Astrocyte of the spinal cord (primary cell): Measurements from ENCODE around the gene CD276.

Source experiments
- DNase-seq: peaks from one replicate; pipeline ENCODE4 v3.0.0; 2011; ENCODE audit warnings: low read depth, low spot score
- H3K4me3 ChIP-seq: 2 replicates; pipeline ENCODE4 v1.5.1; 2011; ENCODE audit warnings: low read depth, mild to moderate bottlenecking, low read length, moderate library complexity
- CTCF ChIP-seq: IDR thresholded peaks from 2 replicates; pipeline ENCODE4 v1.5.1; 2012; ENCODE audit warnings: low read depth, mild to moderate bottlenecking, low read length, inconsistent platforms
- in situ Hi-C: cut with HindIII; loops from 2 replicates; pipeline ENCODE4 v1.10.0; 2017; ENCODE audit warnings: low sequenced_read_pairs

The CD276 gene

GRCh38 chr15:73682600-73683090, 1.5 kb upstream of the CD276 start:
- TF ChIP-seq CTCF: no peak
- DNase-seq: no peak
- H3K4me3 ChIP-seq: no peak overlapping the region
- in situ Hi-C loops: no loop called here

DNA sequence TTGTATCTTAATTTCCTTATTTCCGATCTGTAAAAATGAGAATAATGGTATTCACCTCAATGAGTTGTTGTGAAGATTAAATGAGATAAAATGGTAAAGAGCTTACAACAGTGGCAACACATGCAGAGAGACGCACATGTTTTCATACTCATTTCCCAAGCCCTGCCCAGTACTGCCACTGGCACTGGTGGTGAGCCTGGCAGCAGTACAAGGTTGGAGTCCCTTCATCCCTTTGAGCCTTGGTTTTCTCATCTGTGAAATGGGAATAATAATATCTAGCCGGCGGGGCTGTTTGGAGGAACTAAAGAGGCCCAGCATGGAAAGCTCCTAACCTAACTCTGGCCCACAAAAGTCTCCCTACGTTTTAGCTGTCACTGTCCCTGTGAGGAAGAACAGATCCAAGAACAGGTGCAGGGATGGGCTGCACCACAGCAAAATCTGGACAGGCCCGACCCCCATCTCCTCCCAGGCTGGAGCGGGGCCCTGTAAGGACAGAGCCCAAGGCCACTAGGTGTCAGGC, 866 bp upstream of the CD276 start:
- peak overlapping the region; percentile 88 for H3K4me3 ChIP-seq
- in situ Hi-C loops: no loop called here
- DNase-seq: no peak
- TF ChIP-seq CTCF: peak; percentile 35

DNA sequence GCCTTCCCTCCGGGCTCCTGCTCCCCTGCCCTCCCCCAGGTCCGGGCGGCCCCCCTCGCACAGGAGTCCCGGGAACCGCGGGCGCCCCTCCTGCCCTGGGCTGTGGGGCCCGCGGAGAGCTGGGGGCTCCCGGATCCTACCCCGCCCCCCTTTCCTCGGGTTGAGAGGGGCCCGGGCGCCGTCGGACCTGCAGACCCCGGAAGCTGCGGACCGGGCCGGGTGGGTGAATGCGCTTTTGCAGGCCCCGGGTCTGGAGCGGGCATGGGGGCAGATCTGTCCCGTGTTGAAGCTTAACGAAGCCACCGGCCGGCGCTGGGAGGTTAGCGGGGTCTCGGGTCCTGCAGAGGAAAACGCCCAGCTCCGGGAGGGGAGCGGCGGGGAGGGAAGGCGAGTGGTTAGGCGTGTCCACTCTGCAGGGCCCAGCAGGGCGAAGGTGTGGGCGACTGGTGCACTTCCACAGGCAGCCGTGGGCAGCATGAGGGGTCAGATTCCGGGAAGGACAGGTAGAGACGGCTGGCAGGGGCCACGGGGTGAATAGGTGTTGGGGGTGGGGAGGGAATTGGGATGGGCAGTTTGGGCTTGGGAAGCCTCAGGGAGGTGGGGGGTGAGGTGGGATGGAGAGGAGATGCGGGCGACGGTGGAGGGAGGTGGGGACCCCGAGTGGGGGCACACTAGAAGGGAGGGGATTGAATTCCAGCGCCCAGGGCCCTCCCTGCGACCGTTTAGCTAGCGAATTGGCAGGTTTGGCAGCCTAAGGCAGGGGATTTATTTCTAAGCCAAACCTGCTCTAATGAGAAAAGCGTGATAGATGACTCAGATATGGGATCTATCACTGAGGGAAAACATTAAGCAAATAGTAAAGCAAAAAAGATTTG, 635 bp downstream of the CD276 start:
- in situ Hi-C loops: no loop called here
- TF ChIP-seq CTCF: no peak
- DNase-seq: peak; percentile 64
- H3K4me3 ChIP-seq: peak overlapping the region; percentile 88

- in situ Hi-C loops: no loop called here
- no peak for TF ChIP-seq CTCF
- H3K4me3 ChIP-seq: peak overlapping the region; percentile 88
- DNase-seq: no peak
These were observed 1.8 kb downstream of the CD276 start for GRCh38 chr15:73685981-73686380.

DNA sequence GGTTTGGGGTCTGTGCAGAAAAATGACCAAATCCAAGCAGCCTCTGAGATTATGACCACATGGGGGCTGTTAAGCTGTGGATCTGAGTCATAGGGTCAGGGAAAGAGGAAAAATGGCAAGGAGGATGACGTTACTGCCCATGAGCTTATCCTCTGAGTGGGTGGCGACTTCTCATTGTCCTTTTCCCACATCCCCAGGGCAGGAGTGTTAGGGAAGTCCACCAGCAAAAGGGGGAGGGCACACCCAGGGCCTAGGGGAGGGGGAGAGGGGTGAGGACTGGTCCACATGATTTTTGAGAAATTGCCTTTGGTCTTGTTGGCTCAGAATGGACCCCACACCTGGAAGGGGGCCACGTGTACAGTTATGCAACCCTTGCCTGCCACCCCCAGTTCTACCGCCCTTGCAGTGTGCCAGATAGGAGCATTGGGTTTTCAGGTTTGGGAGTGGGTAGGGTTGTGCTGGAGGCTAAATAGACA, 2.6 kb downstream of the CD276 start:
- peak; percentile 85 for DNase-seq

GRCh38 chr15:73687351-73687750, 3.2 kb downstream of the CD276 start:
- in situ Hi-C loops: no loop called here
- DNase-seq: no peak
- no peak for TF ChIP-seq CTCF
- no peak overlapping the region for H3K4me3 ChIP-seq

More for the DNA sequence above, 2.6 kb downstream of the CD276 start:
- in situ Hi-C loops: no loop called here
- H3K4me3 ChIP-seq: no peak overlapping the region
- TF ChIP-seq CTCF: peak; percentile 3
